ENCODE measurements around the gene RPTOR.

GRCh38 chr17:80936218-80936617, 391.6 kb downstream of the RPTOR start:
- TF ChIP-seq CTCF (IDR thresholded peaks at IDR 0.05; ENCODE audit: poor library complexity, severe bottlenecking) = no peak
- TF ChIP-seq EZH2 (IDR thresholded peaks at IDR 0.05; ENCODE audit: borderline replicate concordance, insufficient read depth, low read length, poor library complexity, severe bottlenecking) = no peak
- no peak for TF ChIP-seq REST (IDR thresholded peaks at IDR 0.05; ENCODE audit: borderline replicate concordance)
- no peak for TF ChIP-seq TAF1 (IDR thresholded peaks at IDR 0.05; ENCODE audit: low read depth)
